Measurements from ENCODE around the gene ETS2.
A peak's percentile ranks its signal among the peaks of the same experiment; 100 is the strongest.
"Not testable (repeated sequence)": the region's sequence is repeated elsewhere in the genome, so short reads cannot be mapped to it uniquely, and the experiment has no call there.

ETS2 gene

GRCh38 chr21:38839328-38840286 lies 33.9 kb downstream of the ETS2 start:
- no peak for DNase-seq

GRCh38 chr21:38840456-38841300 lies 34.9 kb downstream of the ETS2 start:
- DNase-seq = no peak

GRCh38 chr21:38841472-38841871 lies 35.7 kb downstream of the ETS2 start:
- no peak for DNase-seq

- no peak for DNase-seq
Measured at GRCh38 chr21:38842079-38842478, 36.4 kb downstream of the ETS2 start.

- DNase-seq = no peak
Measured at GRCh38 chr21:38843379-38843778, 37.6 kb downstream of the ETS2 start.

- DNase-seq = no peak
Measured at GRCh38 chr21:38843806-38844503, 38.2 kb downstream of the ETS2 start.

GRCh38 chr21:38845374-38845773 lies 39.6 kb downstream of the ETS2 start:
- DNase-seq = not testable (repeated sequence)

GRCh38 chr21:38847556-38847955 lies 41.8 kb downstream of the ETS2 start:
- DNase-seq = no peak

GRCh38 chr21:38848187-38848609 lies 42.5 kb downstream of the ETS2 start:
- DNase-seq = no peak

GRCh38 chr21:38849776-38850175 lies 44.0 kb downstream of the ETS2 start:
- no peak for DNase-seq

- no peak for DNase-seq
Measured at GRCh38 chr21:38850277-38850951, 44.7 kb downstream of the ETS2 start.

GRCh38 chr21:38851101-38851500 lies 45.4 kb downstream of the ETS2 start:
- DNase-seq = no peak

GRCh38 chr21:38852278-38852677 lies 46.5 kb downstream of the ETS2 start:
- DNase-seq = no peak

- no peak for DNase-seq
Measured at GRCh38 chr21:38852708-38853107, 47.0 kb downstream of the ETS2 start.

GRCh38 chr21:38853421-38853919 lies 47.7 kb downstream of the ETS2 start:
- peak; percentile 72 for DNase-seq

- no peak for DNase-seq
Measured at GRCh38 chr21:38857152-38857825, 51.6 kb downstream of the ETS2 start.

GRCh38 chr21:38858026-38858811 lies 52.5 kb downstream of the ETS2 start:
- peak; percentile 18 for DNase-seq

GRCh38 chr21:38858812-38859205 lies 53.1 kb downstream of the ETS2 start:
- DNase-seq = no peak

- no peak for DNase-seq
Measured at GRCh38 chr21:38859852-38860251, 54.1 kb downstream of the ETS2 start.

GRCh38 chr21:38861056-38861455 lies 55.3 kb downstream of the ETS2 start:
- no peak for DNase-seq

All from NCI-H510A treated with DMSO at 0.1 percent for 48 hours (cell line).